GM21619 (cell line): ENCODE results near the gene TRIM43B.
"Not testable (repeated sequence)": the region's sequence is repeated elsewhere in the genome, so short reads cannot be mapped to it uniquely, and the experiment has no call there.

Experiments used
- ATAC-seq: cut with Tn5 transposase; IDR thresholded peaks from one replicate; pipeline ENCODE4 v1.9.1; 2021; ENCODE audit not compliant: unreplicated experiment

TRIM43B gene

DNA sequence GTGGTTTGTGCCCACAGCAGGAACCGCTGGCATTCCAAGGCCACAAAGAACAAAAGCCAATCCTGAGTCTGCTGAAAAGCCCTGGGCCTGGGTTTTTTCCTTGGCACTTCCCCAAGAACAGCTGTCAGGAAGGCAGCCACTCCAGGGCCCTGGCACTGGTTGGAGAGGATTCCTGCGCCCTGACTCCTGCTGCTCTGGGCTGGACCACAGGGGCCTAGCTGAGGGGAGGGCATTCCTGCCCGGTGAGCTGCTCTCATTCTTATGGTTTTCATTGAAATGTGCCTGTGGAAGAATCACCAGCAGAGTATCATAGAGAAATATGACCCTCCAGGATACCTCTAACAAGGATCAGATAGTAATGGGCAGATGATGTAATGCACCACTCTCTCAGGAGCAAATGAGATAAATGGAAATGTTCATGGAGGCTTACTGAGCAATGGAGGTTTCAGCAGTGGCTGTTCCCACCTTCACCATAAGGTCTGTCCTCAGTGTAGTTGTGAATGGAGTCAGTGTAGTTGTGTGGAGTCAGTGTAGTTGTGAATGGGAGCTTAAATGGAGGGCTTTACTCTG is 50.0 kb downstream of the TRIM43B start:
- not testable (repeated sequence) for ATAC-seq

DNA sequence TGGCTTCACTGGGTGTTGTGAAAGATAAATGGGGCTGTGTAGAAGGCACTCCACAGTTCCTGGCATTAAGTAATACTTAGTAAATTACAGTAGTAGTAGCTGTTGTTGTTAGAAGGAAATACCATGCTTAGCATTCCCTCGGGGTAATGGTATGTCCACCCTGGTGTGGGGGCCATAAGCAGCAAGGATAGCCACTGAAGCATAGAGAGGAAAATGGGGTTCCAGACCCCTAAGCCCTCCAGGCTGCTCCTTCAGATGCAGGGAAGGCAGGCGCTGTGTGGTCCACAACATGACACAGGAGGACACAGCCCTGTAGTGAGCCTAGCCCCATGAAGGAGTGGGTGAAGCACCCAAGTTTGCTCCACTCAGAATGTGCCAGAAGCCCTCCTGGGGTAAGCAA is 50.6 kb downstream of the TRIM43B start:
- not testable (repeated sequence) for ATAC-seq

DNA sequence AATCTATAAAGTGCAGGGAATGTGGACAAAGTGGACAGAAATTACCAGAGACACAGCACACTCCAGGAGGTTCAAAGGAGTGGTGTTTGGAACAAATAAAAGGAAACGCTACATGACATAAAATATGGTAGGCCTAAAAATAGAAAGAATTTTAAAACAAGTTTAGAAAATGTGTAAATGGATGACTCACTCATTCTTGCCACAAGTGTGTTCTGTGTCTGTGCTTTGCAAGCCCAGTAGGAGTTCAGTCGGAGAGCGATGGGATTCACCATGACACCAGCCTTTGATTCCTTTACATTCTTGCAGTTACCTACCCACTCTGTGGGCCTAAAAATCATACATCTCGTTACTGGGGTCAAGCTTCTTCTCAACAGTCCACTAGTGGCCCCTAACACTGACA is 51.2 kb downstream of the TRIM43B start:
- not testable (repeated sequence) for ATAC-seq

DNA sequence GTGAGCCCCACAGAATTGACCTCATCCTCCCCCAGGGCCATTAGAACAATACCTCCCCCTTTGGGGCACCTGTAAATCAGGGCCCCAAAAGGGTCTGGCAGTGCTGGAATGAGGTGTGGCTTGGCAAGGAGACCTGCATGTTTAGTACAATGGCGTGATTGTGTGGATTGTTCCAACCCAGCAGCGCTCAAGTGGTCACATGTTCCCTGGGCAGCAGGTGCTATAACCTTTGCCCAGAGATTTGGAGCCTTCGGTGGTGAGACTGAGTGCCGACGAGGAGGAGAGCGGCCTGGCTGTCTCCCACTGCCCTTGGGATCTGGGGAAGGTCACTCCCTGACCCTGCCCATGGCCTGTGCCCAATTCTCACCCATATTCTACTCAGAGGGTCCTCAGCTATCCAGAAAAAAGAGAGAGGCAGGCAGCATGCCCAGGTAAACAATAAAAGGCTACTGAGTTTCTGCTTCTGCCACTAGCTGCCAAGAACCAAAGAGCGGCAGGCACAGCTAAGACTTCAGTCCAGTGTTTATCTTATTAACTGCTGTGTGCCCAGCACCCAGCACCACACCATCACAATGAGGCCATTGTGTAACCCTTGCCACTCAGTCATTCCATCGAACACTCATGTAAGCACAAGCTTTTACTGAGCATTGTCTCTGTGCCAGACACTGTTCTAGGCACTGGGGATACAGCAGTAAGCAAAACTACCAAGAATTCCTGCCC is 54.6 kb downstream of the TRIM43B start:
- ATAC-seq: not testable (repeated sequence)

DNA sequence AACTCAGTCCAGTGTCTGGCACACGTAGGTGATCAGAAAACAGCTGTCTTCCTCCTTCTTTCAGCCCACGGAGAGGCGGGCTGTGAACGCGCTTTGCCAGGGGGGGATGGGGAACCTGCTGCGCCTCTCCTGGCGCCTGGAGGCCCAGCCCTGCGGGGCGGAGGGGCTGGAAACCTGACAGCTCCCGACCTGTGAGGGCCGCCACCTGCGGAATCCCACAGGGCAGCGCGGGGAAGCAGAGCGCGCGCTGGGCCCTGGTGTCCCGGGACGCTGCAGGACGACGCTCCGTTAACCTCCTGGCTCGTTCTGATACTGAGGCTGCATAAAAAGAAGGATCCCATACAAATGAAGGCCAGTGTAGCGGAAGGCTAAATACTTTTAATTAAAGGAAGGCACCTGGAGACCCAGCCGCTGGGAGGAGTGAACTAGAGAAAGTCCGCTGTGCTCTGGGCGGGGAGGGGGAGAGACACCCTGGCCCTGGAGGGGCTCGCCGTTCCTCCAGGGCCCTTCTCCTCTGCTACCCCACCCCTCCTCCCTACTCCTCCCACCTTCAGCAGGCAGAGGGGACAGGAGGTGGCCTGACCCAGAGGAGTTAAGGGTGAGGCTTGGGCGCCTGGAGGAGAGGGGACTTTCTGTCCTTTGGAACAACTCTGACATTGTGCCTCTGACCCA is 57.2 kb downstream of the TRIM43B start:
- ATAC-seq: not testable (repeated sequence)
